KBM-7 (cell line): Measurements from ENCODE around the gene IMP3.

Experiments
- DNase-seq: peaks from one replicate; pipeline ENCODE4 v3.0.0-alpha.2; 2015
- in situ Hi-C: fragments of 300-500 bp; cut with MboI; formaldehyde crosslinking; loops from 2 replicates; pipeline ENCODE4 v1.14.3; 2020; ENCODE audit warnings: low sequenced_read_pairs, low pct_unique_long_range_greater_than_20kb, mixed read lengths

Gene IMP3

DNA sequence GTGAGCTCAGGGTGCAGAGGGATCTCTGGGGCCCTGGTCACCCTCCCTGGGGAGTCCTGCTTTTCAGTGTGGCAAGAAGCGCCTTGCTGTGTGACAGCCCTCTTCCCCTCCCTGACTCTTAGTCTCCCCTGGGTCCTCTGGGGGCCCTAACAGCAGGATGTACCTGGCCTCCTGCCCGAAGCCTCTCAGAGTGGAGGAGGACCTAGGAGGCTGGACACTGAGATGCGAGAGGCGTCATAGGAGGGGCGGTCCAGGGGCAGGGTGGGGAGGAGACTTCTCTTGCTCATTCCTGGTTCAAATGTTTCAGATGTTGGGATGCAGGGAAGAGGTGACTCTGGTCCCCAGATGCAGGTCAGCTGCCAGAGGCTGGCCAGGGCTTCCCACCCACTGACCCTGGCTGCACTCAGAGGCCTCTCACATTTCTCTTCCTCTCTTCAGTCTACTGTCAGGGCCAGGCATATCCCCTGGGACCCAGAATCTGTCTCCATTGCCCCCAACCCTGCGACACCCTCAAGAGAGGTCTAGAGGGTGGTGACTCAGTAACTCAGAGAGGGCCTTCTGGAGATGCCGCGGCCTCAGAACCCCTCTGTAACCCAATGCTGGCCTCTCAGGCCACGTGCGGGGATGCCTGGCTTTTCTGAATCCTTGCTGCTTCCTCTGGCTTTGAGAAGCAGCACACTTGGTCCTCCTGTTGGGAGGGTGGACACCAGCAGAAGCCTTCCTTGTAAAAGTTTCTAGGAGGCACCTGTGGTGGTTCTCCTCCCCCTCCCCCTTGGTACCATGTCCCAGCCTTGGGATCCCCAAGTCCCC, 33.6 kb upstream of the IMP3 start:
- DNase-seq = no peak
- in situ Hi-C loops = loop anchor here (25.0 kb wide), 1 partner anchor 661 kb away; the partner anchor contains the start of gene PPCDC

DNA sequence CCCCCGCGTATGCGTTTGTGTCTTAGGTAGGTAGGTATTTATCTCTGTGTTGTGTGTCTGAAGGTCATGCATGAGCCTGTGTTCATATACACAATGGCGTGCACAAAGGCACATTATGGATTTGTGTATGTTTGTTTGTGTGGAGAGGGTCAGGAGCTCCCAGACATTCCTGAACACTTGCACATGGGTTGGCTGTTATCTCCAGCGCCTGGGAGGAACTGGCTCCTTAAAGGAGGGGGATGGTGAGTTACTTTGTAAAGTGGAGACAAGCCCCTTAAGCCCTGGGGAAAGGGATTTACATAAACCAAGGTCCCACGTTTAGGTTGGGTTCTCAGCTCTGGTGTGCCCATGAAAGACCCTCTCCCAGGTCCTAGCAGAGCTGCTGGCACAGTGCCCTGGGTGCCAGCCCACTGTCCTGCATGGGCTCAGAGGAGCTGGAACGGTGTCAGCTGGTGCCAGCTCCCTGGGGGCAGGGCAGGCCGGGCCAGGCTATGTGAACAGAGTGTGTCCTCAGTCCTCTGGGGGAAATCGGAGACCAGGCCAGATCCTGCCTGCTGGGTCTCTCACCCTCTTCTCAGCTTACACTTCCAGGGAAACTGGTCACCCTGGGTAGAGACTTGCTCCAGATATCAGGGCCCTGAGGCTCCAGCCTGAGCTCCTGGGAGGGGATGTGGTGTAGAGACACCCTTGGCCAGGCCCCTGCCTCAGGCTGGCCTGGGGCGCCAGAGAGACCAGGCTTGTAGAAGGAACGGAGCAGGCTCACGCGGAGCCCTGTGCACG, 32.8 kb upstream of the IMP3 start:
- in situ Hi-C loops = loop anchor here (25.0 kb wide), 1 partner anchor 661 kb away; the partner anchor contains the start of gene PPCDC

DNA sequence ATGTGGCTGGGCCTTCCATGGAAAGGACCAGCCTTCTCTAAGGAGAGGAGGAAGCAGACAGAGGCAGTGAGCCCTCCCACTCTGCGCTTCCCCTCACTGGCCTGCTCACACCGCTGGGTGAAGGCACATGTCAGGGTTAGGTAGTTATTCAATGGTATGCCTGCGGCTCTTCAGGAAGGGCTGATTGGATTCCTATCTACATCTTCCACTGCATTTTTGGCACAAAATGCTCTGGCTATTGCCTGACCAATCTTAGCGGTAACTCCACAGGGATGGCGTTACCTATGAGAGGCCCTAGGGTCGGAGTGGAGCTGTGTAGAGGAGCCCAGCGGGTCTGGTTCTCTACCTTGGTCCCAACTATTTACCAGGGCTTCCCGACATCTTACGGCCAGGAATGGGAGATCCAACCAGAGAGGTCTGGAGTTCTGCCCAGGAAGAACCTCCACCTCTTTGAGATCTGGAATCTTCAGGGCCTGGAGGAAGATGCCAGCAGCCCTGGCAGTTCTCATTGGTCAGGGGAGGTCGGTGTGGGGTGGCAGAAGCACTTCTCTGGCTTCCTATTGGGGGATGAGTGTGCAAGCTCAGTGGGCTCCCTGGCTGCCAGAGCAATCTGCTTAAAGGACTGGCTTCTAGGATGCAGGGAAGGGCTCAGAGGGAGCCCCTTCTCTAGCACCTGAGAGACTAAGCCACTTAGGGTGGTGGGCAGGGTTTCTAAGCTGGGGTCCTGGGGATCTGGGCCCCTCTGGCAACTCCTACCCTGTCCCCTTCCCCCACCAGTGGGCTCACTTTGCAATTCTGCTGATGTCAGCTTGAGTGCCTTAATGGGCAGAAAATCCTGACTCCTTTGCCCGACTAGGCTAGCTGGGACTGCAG, 31.9 kb upstream of the IMP3 start:
- in situ Hi-C loops = loop anchor here (25.0 kb wide), 1 partner anchor 660 kb away; the partner anchor contains the start of gene PPCDC
- peak; percentile 45 for DNase-seq

More for the DNA sequence above, 32.8 kb upstream of the IMP3 start:
- DNase-seq = no peak

DNA sequence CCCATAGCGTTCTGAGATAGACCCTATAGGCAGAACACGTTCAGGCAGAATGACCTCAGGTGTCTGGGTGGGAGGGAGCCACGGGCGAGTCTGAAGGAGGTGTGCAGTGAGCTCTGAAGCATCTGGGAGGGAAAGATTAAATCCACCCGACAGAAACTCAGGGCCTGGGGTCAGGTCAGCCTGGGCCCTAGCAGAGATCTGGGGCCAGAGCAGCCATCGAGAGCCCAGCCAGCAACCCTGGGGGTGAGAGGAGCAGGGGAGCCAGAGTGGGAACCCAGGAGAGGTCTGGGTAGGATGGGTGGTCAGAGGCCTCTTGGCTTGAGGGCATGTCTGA, 29.8 kb upstream of the IMP3 start:
- no peak for DNase-seq
- in situ Hi-C loops = loop anchor here (25.0 kb wide), 1 partner anchor 658 kb away; the partner anchor contains the start of gene PPCDC

DNA sequence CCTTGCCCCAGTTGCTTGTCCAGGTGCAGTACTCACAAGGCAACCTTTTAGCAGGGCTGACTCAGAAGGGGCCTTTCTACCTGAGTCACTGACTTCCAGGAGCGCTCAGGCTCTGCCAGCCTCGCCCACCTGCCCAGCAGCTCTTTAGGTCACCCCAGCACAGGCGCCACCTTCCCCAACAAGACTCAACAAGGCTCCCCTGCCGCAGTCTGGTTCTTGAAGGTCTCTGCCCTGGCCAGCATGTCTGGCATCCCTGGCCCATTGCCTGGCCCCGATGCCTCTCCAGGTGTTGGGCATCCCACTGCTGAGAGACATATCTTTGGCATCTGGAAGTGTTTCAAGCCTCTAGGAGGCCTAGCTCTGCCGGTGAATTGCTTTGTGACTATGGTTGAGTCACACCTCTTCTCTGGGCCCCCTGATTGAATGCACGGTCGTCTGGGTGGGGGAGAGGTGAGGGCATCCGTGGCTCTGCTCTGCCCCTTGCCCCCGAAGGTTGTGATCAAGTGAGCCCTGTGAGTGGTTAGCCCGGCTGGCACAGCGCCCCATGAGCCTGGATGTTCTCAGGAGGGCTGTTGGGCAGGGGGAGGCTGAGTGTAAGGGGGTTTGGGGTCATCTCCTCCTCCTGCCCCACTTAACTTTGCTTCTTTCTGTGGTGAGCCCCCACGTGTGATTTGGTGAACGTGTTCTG, 29.3 kb upstream of the IMP3 start:
- in situ Hi-C loops = loop anchor here (25.0 kb wide), 1 partner anchor 657 kb away; the partner anchor contains the start of gene PPCDC
- no peak for DNase-seq

DNA sequence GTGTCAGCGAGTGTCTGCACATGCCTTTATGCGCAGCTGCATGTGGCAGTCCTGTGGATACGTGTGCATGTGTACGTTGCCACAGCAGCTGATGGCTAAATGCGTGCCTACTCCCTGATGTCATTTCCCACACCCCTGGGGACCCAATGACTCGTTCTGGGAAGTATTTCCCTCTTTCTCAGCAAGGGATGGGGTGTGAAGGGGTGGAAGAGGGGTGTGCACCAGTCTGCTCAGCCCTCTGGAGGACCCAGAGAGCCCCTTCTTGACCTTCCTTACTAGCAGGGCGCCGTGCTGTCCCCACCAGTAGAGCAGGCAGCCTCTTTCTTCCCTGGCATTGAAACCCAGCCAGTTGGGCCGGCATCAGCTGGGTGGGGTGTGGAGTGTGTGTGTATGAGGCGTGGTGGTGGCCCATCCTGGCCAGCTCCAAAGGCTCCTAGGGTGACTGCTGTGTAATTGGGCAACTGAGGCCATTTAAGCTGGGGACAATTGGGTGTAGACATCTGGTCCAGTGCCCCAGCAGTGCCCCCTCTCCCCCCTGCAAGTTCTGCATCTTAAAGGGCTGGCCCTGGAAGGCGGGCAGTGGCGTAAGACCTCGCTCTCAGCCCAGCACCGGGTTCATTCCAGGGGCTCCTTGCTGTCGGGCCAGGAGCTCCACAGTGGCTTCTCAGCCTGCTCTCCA, 26.9 kb upstream of the IMP3 start:
- in situ Hi-C loops = loop anchor here (25.0 kb wide), 1 partner anchor 655 kb away; the partner anchor contains the start of gene PPCDC
- no peak for DNase-seq

DNA sequence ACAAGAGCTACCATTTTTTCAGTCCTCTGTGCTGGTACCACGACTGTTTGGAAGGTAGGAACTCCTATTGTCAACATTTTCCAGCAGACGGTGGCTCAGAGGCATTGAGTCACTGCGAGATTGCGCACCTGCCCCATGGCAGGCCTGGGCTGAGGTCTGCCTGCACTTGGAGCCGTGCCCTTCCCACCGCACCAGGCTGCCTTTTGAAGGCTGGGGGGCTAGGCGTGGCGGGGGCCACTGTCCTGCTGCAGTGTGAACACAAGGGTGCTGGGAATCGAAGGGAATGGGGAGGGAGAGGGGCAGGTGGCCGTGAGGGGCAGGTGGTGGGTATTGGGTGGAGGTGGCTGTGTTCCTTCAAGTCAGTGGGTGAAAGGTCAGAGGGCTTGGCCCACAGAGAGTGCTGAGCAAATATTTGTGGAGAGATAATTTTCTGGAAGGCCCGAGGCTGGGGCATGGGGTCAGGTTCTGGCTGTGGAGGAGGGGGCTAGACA, 24.0 kb upstream of the IMP3 start:
- in situ Hi-C loops = loop anchor here (25.0 kb wide), 1 partner anchor 652 kb away; the partner anchor contains the start of gene PPCDC
- DNase-seq = no peak

DNA sequence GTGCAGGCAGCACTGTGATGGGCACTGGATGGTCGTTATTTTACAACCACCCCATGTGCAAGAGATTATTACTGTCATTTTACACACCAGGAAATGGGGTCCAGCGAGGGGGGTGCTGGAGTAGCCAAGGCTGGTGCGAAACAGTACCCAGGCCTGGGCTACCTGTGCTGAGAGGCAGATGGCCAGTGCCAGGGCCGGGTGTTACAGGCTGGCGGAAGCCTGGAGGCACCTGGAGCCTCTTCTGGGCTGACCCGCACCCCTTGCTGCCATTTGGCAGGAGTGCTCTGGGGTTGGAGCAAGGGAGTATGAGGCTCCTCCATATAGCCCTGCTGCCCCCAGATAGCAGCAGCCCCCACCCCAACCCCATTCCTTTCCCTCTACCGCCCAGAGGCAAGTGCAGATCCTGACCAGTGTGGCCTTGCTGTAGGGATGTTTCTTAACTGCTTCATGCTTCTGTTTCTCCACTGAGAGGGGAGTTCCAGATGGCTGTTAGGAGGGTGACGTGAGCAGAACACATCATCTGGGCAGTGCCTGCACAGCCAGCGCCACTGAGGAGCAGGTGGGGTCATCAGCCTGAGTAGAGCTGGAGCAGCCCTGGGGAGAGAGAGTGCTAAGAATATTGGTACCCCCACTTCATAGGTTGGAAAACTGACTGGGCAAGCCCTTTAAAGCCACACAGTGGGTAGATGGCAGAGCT, 22.9 kb upstream of the IMP3 start:
- in situ Hi-C loops = loop anchor here (25.0 kb wide), 1 partner anchor 651 kb away; the partner anchor contains the start of gene PPCDC
- DNase-seq = no peak

DNA sequence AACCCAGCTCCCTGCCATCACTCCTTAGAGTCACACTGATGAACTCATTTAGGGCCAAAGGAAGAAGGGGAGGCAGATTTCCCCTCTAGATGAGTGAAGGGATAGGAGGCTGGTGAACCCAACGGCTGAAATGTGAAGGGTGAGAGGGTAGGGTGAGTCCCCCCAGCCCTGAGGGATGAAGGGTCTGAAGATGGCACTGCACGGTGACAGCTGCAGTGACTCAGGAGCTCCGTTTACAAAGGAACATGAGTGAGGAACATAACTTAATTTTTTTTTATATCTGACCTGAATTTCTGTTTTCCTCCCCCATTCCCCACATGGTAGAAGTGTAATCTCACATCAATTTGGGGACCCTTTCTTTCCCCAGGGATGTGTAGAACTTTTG, 21.7 kb upstream of the IMP3 start:
- in situ Hi-C loops = loop anchor here (25.0 kb wide), 1 partner anchor 649 kb away; the partner anchor contains the start of gene PPCDC

DNA sequence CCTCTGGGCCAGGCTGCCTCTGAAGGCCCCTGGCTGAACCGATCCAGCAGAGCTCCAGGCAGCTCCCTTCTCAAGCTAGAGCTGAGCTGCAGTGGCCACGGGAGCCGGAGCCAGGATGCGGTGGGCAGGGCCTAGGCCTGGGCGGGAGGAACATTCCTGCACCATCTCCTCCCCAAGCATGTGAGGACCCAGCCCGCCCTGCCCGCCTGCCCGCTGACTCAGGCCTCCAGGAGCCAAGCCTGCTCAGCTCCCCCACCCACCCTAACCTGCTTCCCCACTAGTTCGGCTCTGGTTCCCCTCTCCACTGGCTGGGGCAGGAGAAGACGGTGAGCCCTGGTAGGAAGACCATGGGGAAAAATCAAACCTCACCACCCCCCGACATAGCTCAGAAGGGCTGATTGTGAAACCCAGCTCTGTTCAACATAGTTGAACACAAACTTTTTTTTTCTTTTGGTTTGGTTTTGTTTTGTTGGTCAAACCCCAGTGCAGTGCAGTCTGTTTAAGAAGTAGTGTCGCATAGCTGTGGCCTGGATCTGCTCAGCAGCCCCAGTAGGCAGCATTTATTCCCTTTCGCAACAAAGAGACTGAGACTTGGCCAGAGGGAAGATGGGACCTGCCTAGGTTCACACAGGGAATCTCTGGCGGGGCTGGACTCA, 21.2 kb upstream of the IMP3 start:
- no peak for DNase-seq
- in situ Hi-C loops = loop anchor here (25.0 kb wide), 1 partner anchor 649 kb away; the partner anchor contains the start of gene PPCDC

More for the DNA sequence above, 21.7 kb upstream of the IMP3 start:
- DNase-seq = no peak

DNA sequence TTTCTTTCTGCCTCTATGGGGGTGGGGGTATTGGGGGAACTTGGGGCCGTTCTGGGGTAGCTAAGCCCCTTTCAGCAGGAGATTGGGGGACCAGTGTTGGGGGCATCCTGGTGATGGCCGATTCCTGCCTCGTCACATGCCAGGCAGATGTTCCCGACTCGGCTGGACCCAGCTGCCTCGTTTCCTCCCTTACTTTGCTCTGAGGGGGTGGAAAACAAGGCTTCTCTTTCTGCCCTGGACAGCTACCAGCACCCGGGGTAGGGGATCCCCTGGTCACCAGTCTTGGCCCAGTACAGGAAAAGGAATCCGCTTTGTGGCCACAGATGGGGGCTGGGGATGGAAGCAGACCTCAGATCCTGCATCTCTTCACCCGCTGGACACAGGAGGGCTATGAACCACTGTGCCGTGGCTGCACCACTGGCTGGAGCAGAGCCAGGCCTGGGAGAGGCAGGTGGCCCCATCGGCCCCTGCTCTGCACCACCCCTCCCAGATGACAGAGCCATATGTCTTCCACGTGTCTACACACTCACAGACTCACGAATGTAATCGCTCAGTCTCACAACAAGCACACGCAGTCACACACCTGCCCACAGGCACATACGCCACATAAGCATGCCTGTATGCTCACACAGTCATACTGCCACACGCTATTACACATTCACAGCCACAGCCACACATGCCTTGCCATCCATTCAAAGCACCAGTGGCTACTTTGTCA, 20.1 kb upstream of the IMP3 start:
- no peak for DNase-seq
- in situ Hi-C loops = loop anchor here (25.0 kb wide), 1 partner anchor 648 kb away; the partner anchor contains the start of gene PPCDC

DNA sequence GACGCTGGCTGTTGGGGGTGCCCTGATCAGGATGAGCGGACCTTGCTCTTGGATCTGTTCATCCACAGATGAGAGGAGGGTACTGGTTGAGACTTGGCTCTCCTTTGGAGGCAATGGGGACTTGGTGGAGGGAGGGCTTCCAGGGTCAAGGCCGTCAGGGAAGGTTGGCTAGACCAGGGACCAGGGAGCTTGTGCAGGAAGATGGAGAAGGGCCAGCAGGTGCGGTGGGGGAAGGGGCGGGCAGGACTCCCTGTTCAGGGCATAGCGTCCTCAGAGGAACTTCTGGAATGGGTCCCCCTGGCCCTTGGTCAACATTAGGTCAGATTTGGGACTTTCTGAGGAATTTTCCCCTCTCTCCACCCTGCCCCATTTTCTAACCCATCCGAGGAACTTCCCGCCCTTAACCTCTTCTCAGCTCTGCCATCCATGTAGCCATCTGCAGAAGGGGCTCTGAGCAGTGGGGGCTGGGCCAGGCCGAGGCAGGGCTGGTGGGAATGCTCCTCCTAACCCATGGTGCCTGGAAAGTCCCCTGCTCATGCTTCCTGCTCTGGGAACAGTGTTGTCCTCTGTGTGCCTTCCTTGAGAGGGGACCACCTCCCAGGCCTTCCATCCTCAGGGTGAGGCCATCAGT, 19.2 kb upstream of the IMP3 start:
- in situ Hi-C loops = loop anchor here (25.0 kb wide), 1 partner anchor 647 kb away; the partner anchor contains the start of gene PPCDC
- no peak for DNase-seq

DNA sequence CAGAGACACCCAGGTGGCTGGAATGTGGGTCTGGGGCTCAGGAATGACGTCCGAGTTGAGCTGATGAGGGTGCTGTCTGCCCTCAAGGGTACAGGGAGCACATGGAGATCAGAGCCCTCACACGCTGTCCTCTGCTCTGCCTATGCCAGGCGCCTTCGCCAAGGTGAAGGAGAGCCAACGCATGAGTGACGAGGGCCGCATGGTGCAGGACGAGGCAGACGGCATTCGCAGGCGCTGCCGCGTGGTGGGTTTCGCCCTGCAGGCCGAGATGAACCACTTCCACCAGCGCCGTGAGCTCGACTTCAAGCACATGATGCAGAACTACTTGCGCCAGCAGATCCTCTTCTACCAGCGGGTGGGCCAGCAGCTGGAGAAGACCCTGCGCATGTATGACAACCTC, 16.8 kb upstream of the IMP3 start:
- in situ Hi-C loops = loop anchor here (25.0 kb wide), 1 partner anchor 645 kb away; the partner anchor contains the start of gene PPCDC
- DNase-seq = no peak

DNA sequence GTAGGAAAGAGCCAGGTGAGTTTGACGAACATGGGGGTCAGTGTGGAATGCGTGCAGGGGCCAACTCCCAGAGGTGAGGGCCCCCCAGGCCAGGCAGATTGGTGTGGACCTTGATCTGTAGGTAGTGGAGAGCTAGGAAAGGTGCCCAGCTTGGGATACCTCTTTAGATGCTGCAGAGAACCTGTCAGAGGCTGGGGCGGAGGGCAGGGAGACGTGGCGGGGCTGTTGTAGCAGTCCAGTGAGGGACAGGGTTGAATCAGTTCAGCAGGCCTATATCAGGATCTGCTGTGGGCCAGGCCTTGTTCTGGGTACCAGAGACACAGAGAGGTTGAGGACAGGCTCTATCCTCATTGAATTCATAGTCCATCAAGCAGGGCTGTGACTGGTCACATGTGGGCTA, 16.3 kb upstream of the IMP3 start:
- DNase-seq = no peak
- in situ Hi-C loops = loop anchor here (25.0 kb wide), 1 partner anchor 644 kb away; the partner anchor contains the start of gene PPCDC

DNA sequence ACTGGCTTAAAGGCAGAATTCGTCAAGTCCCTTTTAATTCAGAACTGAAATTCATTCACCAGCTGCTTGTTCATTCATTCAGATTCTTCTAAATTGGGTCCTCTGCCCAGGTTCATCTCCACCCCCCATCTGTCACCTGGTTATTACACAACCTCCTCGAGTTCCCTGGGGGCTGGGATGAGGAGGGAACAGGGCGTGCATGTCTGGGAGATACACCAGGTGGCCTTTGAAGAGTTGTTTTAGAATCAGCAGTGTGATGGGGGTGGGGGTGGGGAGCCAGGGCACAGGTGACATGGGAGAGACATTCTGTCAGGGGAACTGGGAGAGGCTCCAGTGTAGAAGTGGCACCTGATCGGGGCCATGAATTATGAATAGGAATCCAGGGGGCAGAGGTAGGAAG, 15.9 kb upstream of the IMP3 start:
- no peak for DNase-seq
- in situ Hi-C loops = loop anchor here (25.0 kb wide), 1 partner anchor 644 kb away; the partner anchor contains the start of gene PPCDC
